Epithelial cell of prostate (primary cell): ENCODE results near the gene RD3L.
"Not testable (repeated sequence)": the region's sequence is repeated elsewhere in the genome, so short reads cannot be mapped to it uniquely, and the experiment has no call there.

Source experiments
- DNase-seq: peaks from one replicate; pipeline ENCODE4 v3.0.0-alpha.2; 2011; ENCODE audit warnings: low read depth, low spot score
- H3K27ac ChIP-seq: fragments of 450-650 bp; 2 replicates; pipeline ENCODE4 v1.5.1; 2017; ENCODE audit warnings: mild to moderate bottlenecking

RD3L gene

GRCh38 chr14:103941973-103942736 is at the start of gene RD3L:
Gene RD3L, minus strand, starts transcription at chr14:103942529. Its CDS starts 834 bp downstream, at chr14:103941695.
- H3K27ac ChIP-seq: no peak within 1 kb of the TSS
- DNase-seq: no peak

GRCh38 chr14:103989964-103990363 is 47.6 kb upstream of the RD3L start:
- DNase-seq: no peak
- H3K27ac ChIP-seq: no peak overlapping the region

GRCh38 chr14:103989034-103989433 is 46.7 kb upstream of the RD3L start:
- no peak for DNase-seq
- no peak overlapping the region for H3K27ac ChIP-seq

GRCh38 chr14:103984196-103984595 is 41.9 kb upstream of the RD3L start:
- no peak for DNase-seq
- H3K27ac ChIP-seq: no peak overlapping the region

- not testable (repeated sequence) for DNase-seq, H3K27ac ChIP-seq
These were observed 38.4 kb upstream of the RD3L start for GRCh38 chr14:103980623-103981238.

GRCh38 chr14:103974575-103974974 is 32.2 kb upstream of the RD3L start:
- no peak for DNase-seq
- H3K27ac ChIP-seq: no peak overlapping the region

GRCh38 chr14:103973354-103973753 is 31.0 kb upstream of the RD3L start:
- DNase-seq: no peak
- H3K27ac ChIP-seq: no peak overlapping the region

GRCh38 chr14:103969961-103970360 is 27.6 kb upstream of the RD3L start:
- no peak overlapping the region for H3K27ac ChIP-seq
- no peak for DNase-seq

- no peak overlapping the region for H3K27ac ChIP-seq
- DNase-seq: no peak
These were observed 24.3 kb upstream of the RD3L start for GRCh38 chr14:103966631-103967030.

GRCh38 chr14:103961928-103962578 is 19.7 kb upstream of the RD3L start:
- H3K27ac ChIP-seq: no peak overlapping the region
- no peak for DNase-seq

- no peak overlapping the region for H3K27ac ChIP-seq
- DNase-seq: no peak
These were observed 18.2 kb upstream of the RD3L start for GRCh38 chr14:103960457-103961055.

GRCh38 chr14:103949131-103949790 is 6.9 kb upstream of the RD3L start:
- DNase-seq: no peak
- no peak overlapping the region for H3K27ac ChIP-seq

- H3K27ac ChIP-seq: no peak overlapping the region
- no peak for DNase-seq
These were observed 6.1 kb upstream of the RD3L start for GRCh38 chr14:103948442-103948841.

GRCh38 chr14:103946975-103947374 is 4.6 kb upstream of the RD3L start:
- H3K27ac ChIP-seq: no peak overlapping the region
- DNase-seq: no peak

- DNase-seq: no peak
- H3K27ac ChIP-seq: no peak overlapping the region
These were observed 1.3 kb upstream of the RD3L start for GRCh38 chr14:103943673-103944072.

- H3K27ac ChIP-seq: no peak overlapping the region
- no peak for DNase-seq
These were observed 867 bp downstream of the RD3L start for GRCh38 chr14:103941462-103941861.

- H3K27ac ChIP-seq: no peak overlapping the region
- no peak for DNase-seq
These were observed 7.2 kb downstream of the RD3L start for GRCh38 chr14:103935102-103935501.

- peak; percentile 34 for DNase-seq
- peak overlapping the region; percentile 95 for H3K27ac ChIP-seq
These were observed 9.4 kb downstream of the RD3L start for GRCh38 chr14:103932791-103933490.

- no peak overlapping the region for H3K27ac ChIP-seq
- DNase-seq: no peak
These were observed 10.9 kb downstream of the RD3L start for GRCh38 chr14:103931422-103931821.

GRCh38 chr14:103930051-103930604 is 12.2 kb downstream of the RD3L start:
- H3K27ac ChIP-seq: no peak overlapping the region
- no peak for DNase-seq
